Kidney (tissue), 14 donors: ENCODE data around the gene C1QTNF6. TPM values are rescaled to one million over a fixed set of nuclear protein-coding genes. Genes with fewer than 3 reads are reported as not detected.

Source experiments
- DNase-seq, 5 donors: peaks; one replicate each; pipeline ENCODE4 v3.0.0-alpha.2; 2013 to 2020
- FAIRE-seq: peaks from 2 replicates; lab custom pipeline; 2012; peaks lifted over from hg19 to GRCh38; lab: Jason Lieb, UNC
- H3K27ac ChIP-seq, 2 donors: one replicate each; pipeline ENCODE4 v1.7.0; 2013; ENCODE audit warnings: low read depth in 2 of 2, low read length in 2 of 2, inconsistent platforms in 1 of 2
- H3K27me3 ChIP-seq: one replicate; pipeline ENCODE4 v1.7.1; 2013; ENCODE audit warnings: low read length, inconsistent platforms; ENCODE audit not compliant: control insufficient read depth, insufficient read depth
- H3K36me3 ChIP-seq, 3 donors: one replicate each; pipeline versions ENCODE4 v1.7.0 to v1.7.1; 2013; ENCODE audit warnings: low read length in 3 of 3, control low read depth in 1 of 3, inconsistent platforms in 1 of 3; ENCODE audit not compliant: insufficient read depth in 3 of 3, control insufficient read depth in 2 of 3
- H3K4me1 ChIP-seq, 3 donors: one replicate each; pipeline versions ENCODE4 v1.7.0 to v1.7.1; 2013; ENCODE audit warnings: low read length in 3 of 3, inconsistent platforms in 1 of 3, low read depth in 1 of 3; ENCODE audit not compliant: control insufficient read depth in 2 of 3, insufficient read depth in 2 of 3
- H3K4me3 ChIP-seq, 3 donors: one replicate each; pipeline versions ENCODE4 v1.7.0 to v1.8.1; 2013; ENCODE audit warnings: low read length in 3 of 3, control low read depth in 1 of 3, inconsistent platforms in 1 of 3
- H3K9ac ChIP-seq, 3 donors: one replicate each; pipeline versions ENCODE4 v1.7.0 to v1.7.1; 2013; ENCODE audit warnings: low read length in 3 of 3, control low read depth in 1 of 3, inconsistent platforms in 1 of 3
- H3K9me3 ChIP-seq, 3 donors: one replicate each; pipeline versions ENCODE4 v1.7.0 to v1.7.1; 2013; ENCODE audit warnings: low read length in 3 of 3, control low read depth in 1 of 3, inconsistent platforms in 1 of 3; ENCODE audit not compliant: control insufficient read depth in 2 of 3, insufficient read depth in 1 of 3
- intact Hi-C: fragments of 100-400 bp; cut with DNase I; formaldehyde crosslinking; loops from one replicate; pipeline ENCODE4 v1.11.1; 2022
- polyA plus RNA-seq: library from polyadenylated mRNA; stranded (reverse); fragments of 350-450 nt; fragmentation: Illumina TruSeq; extraction: RNeasy Lipid Tissue Mini Kit (QIAGEN cat#74804); gene quantifications from one replicate; pipeline ENCODE4 v1.2.3, GENCODE V29; 2014; ENCODE audit warnings: low read depth, low replicate concordance; ENCODE audit not compliant: insufficient read depth
- total RNA-seq: library from RNA; stranded (reverse); fragmentation: NEBNext Ultra II Directional; extraction: Animal tissue kit (Norgen Biotek cat#: 25700); gene quantifications from one replicate; pipeline ENCODE4 v1.2.1, GENCODE V29; 2021
- TF ChIP-seq, protein P1 (sequence below): IDR thresholded peaks from 3 replicates; pipeline ENCODE4 v1.5.1; 2012; ENCODE audit warnings: mild to moderate bottlenecking, moderate library complexity, borderline replicate concordance; ENCODE audit not compliant: insufficient read depth; ENCODE audit errors: extremely low read depth
- donor health status: control.
- donor health status: control.
- donor health status: control.
- donor health status: control.
- donor health status: control.
- donor health status: DM: yes; HTN: yes; CAD: no.
- donor health status: Normal renal cell carcinoma (clear cell type).

C1QTNF6 gene
- total and polyA plus RNA-seq, 2 donors from 2014 or later, result 3.2 to 8.0 TPM

DNA sequence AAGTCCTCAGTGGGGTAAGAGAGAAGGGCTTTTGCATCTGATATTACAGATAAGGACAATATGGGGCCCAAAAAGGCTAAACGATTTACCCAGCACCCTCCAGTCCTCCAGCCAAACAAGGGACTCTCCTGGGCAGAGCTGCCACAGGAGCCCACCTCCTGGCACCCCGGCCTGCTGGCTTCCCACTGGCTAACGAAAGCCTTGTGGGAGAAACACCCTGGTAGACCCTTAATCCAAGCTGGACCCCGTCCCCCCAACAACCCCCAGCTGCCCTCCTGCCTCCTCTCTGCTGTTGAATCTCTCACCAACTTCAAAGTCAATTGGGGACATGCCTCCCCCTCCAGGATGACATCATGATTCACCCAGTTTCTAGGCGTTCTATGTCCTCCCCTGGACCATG is 10.8 kb downstream of the C1QTNF6 start:
- intact Hi-C loops, result no loop called here
- FAIRE-seq (no peak), DNase-seq (peak in 2 of 5 donors; percentile 34 to 45)
- peaks cover 0 to 23% (median 9%) of the 10 kb centered on the region in 3 donors for H3K4me1 ChIP-seq
- TF ChIP-seq, protein P1, sequence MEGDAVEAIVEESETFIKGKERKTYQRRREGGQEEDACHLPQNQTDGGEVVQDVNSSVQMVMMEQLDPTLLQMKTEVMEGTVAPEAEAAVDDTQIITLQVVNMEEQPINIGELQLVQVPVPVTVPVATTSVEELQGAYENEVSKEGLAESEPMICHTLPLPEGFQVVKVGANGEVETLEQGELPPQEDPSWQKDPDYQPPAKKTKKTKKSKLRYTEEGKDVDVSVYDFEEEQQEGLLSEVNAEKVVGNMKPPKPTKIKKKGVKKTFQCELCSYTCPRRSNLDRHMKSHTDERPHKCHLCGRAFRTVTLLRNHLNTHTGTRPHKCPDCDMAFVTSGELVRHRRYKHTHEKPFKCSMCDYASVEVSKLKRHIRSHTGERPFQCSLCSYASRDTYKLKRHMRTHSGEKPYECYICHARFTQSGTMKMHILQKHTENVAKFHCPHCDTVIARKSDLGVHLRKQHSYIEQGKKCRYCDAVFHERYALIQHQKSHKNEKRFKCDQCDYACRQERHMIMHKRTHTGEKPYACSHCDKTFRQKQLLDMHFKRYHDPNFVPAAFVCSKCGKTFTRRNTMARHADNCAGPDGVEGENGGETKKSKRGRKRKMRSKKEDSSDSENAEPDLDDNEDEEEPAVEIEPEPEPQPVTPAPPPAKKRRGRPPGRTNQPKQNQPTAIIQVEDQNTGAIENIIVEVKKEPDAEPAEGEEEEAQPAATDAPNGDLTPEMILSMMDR, result no peak
- H3K36me3 ChIP-seq, result no peaks in the 10 kb centered on the region
- H3K9me3 ChIP-seq, result no peaks in the 10 kb centered on the region
- H3K4me3 ChIP-seq, result no peak overlapping the region
- no peak overlapping the region for H3K9ac ChIP-seq
- H3K27me3 ChIP-seq, result no peaks in the 10 kb centered on the region
- peak overlapping the region in 1 of 2 donors; percentile 0 for H3K27ac ChIP-seq

DNA sequence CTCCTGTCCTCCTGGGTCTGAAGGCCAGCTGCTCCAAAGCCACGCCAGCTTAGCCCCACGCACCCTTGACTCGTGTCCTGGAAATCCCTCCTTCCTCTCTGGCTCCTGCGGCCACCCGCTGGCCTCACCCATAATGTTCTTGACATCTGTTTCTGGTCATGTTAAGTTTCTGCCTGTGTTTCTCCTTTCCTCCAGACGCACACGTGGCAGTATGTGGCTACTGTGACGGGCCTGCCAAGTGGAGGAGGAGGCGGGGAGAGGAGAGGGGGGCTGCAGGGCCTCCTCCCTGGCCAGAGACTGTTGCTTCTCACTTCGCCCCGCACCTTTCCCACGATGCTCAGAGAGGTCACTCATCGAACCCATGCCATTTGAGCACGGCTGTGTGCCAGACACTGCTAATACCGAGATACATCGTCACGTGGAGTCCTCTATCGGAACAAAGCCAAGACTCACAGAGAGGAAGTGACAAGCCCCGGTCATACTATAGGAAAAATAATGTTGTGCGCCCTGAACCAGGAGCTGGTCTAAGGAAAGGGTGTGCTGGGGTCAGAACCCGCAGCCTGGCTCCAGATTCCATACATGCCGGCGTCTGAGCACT is 11.5 kb downstream of the C1QTNF6 start:
- Histone ChIP-seq H3K4me1 (peaks cover 0 to 23% (median 9%) of the 10 kb centered on the region in 3 donors), H3K27me3 (no peaks in the 10 kb centered on the region), H3K36me3 (no peaks in the 10 kb centered on the region), H3K9me3 (no peaks in the 10 kb centered on the region), H3K4me3 (no peak overlapping the region), H3K27ac (peak overlapping the region; percentile 0 to 71), H3K9ac (no peak overlapping the region)
- FAIRE-seq, result no peak
- TF ChIP-seq, protein P1, result no peak
- intact Hi-C loops, result no loop called here
- DNase-seq, result peak; percentile 62 to 94 (median 78)

DNA sequence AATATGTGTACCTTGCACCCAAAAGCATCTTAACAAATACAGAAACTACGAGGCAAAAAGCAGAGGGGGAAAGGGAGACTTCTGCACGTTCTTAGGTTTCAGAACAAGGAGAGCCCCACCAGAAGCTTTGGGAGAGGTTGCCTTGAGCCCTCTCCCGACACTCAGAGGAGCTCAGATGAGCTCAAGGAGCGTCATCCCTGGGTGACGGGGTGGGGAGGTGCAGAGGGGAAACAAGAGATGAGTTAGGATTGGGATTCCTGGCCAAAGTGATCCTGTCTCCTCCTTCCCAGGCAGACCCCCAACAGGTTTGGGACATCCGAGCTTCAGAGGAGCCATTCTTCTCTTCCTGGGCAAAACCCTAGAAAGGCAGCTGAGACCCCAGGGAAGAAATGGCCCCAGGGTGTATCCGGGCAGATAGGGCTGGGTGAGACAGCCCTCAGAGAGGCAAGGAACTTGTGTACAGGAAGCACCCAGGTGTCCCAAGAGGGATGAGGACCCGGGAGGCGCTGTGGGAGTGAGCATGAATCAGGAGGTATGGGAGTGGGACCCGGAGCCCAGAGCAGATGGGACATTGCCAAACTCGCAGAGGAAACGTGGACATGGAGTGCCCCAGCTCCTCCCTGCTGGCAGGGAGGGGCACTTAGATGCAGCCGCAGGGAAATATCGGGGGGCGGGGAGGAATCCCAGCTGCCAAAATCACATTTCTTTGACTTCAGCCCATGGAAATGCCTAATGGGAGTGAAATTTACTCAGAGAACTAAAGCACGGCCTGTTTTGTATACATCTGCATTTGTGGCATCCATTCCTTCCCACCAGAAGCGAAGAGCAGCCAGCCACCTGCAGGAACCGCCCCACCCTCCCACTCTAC is 12.4 kb downstream of the C1QTNF6 start:
- peaks cover 0 to 23% (median 9%) of the 10 kb centered on the region in 3 donors for H3K4me1 ChIP-seq

More for the DNA sequence above, 12.4 kb downstream of the C1QTNF6 start:
- H3K27me3 ChIP-seq, result no peaks in the 10 kb centered on the region
- H3K9ac ChIP-seq, result no peak overlapping the region
- DNase-seq (peak in 2 of 5 donors; percentile 41 to 64), FAIRE-seq (no peak)
- no peaks in the 10 kb centered on the region for H3K9me3 ChIP-seq
- no peak overlapping the region for H3K4me3 ChIP-seq
- TF ChIP-seq, protein P1, result no peak
- intact Hi-C loops, result no loop called here
- no peak overlapping the region for H3K27ac ChIP-seq
- no peaks in the 10 kb centered on the region for H3K36me3 ChIP-seq
